Raji (cell line): ENCODE results near the gene FASTKD1.

Experiments
- POLR2A ChIP-seq: IDR thresholded peaks from 2 replicates; pipeline ENCODE4 v1.6.1; 2011; ENCODE audit warnings: low read depth, low read length, control low read depth; ENCODE audit not compliant: insufficient read depth

The FASTKD1 gene

DNA sequence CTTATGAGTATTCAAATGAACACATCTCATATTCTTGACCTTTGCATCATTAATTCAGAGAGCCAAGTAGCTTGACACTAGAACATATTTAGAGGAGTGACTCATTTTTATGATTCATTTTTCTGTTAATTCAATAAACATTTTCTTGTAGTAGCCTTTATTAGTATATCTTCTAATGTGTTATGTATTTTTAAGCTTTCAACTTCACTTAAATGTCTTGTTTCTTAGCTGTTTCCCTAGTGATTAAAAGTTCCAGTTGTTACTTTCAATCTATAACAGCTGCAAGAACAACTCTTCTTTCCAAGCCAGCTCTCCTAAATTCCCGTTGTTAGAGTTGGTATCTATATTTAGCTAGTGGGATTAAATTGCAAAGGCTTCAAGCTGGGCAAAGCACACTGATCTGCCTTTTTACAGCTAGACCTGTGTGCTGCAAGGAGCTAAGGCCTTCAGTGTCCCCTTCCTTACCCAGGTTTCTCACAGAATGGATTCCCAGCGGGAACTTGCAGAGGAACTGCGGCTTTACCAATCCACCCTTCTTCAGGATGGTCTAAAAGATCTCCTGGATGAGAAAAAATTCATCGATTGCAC, 64.3 kb downstream of the FASTKD1 start, which contains the start of gene KLHL41:
KLHL41 (plus strand) TSS at position 405 of the 588 bp plus-strand sequence; CDS start at position 482, 77 bp downstream.
- no peak for TF ChIP-seq POLR2A

DNA sequence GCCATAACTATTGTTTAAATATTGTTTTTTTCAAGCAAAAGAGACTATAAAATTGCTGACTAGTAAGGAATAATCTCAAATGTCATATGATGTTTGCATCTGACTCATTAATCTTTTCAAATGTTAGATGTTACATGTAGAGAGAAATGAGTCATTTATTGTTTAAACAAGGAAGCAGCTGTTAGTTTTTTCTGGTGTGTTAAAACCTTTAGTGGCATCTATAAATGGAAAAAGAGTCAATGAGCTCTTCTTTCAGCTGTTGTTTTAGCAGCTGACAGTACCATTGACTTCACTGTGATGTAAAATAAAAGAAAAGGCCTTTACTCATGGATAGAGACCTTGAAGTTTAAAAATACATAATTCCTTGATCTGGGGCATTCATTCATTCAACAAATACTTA, 66.0 kb downstream of the FASTKD1 start:
- no peak for TF ChIP-seq POLR2A

DNA sequence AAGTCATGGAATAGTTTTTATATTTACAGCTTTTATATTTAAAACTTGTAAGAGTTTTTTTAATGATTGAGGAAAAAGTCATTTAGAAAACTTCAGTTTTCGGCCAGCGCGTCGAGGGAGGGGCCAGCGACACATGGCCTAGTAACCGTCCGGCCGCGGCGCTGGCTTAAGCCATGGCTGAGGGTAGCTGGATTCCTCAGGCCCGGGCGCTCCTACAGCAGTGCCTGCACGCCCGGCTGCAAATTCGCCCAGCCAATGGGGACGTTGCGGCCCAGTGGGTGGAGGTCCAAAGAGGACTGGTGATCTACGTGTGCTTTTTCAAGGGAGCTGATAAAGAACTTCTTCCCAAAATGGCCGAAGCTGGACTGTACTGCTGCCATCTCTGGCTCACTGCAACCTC, 69.0 kb downstream of the FASTKD1 start:
- no peak for TF ChIP-seq POLR2A

DNA sequence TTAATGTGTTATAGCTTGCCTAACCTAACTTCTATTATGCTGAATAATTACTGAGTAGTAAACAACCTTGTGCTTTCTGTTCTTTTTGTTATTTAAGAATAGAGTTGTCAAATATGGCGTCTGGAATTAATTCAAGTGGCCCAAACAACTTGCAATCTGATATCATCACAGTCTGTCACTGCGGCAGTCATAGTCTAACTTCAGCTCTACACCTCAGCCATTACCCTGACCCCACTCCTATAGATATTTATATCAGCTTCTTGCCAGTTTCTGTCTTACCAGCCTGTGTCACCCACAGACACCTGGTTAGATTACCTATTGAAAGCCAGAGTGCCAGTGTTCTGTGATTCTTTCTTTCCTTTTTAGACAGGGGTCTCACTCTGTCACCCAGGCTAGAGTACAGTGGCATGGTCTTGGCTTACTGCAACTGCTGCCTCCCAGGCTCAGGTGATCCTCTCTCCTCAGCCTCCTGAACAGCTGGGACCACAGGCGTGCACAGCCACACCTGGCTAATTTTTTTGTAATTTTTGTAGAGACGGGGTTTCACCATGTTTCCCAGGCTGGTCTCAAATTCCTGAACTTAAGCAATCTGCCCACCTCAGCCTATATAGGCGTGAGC, 78.2 kb downstream of the FASTKD1 start:
- TF ChIP-seq POLR2A = no peak

DNA sequence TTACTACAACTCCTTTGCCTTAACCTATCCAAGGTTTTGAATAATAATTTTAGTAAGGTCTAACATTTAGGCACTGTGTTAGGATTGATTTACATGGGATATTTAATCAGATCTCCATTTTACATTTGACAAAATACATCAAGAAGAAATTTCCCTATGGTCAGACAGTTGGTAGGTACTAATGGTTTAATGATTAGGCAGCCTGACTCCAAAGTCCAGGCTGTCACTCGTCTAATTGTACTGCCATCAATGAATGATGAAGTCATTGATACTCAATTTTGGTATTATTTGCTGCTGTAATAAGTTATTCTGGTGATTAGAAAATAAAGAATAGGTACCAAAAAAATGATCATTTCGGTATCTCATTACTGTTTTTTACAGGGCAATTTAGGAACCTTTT, 80.3 kb downstream of the FASTKD1 start:
- TF ChIP-seq POLR2A = no peak

DNA sequence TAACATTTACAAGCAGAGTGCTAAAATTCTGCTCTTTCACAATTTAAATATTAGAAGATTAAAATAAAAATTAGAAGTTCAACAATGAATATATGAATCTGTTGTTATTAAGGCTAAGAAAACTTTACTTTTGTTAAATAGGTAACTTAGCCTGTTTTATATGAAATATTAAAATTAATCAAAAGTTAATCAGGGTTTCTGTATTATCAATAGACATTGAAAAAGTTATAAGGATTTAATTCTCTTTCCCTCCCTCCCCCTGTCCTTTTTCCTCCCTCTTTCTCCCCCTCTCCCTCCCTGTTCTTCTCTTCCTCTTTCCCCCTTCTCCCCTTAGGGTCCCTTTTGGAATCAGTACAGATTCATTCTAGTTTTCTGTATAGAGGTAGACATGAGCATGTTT, 82.3 kb downstream of the FASTKD1 start:
- no peak for TF ChIP-seq POLR2A

DNA sequence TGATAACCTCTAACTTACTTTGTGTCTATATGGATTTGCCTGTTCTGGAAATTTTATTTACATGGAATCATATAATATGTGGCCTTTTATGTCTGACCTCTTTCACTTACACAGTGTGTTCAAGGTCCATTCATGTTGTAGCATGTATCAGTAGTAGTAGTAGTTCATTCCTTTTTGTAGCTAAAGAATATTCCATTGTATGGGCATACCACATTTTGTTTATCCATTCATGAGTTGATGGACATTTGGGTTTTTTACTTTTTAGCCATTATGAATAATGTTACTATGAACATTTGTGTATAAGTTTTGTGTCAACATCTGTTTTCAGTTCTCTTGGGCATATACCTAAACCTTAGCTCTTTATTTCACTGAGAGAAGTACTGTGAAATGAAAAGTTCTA, 82.8 kb downstream of the FASTKD1 start:
- TF ChIP-seq POLR2A = no peak

DNA sequence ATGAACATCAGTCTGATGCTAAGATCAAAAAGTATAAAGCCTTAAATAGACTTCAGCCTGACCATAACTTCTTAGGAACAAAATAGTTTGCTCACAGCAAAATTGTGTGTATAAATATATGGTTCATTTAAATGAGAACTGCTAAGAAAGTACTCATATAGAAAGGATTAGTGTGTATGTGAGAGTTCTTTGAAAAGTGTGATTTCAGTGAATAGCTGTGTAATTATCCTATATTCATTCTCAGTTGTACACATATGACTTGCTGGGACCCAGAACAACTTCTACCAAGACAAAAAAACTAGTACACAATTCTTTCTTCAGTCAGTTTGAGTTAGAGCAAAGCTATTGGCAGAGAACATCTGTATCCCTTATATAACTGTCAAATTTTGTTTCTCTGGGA, 87.2 kb downstream of the FASTKD1 start:
- TF ChIP-seq POLR2A = no peak

DNA sequence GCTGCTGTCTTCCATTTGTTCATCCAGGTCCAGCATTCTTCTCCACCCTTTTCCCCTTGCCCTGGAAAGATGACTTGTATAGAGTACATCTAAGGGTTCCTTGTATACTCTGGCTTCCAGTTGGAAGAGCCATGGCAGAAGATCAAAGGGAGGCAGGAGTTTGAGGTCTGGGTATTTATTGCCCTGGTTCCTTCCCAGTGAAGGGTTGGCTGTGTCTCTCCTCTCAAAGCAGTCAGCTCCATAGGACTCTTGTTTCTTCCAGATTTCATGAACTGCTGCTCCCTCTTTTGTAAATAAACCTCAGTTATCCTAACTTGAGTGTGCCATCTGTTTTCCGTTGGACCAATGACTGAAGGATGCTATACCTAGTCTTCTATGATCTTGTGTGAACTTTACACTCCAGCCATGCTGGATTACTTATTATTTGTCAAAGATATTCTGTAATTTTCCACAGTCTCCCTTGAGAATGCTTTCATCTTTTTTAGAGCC, 88.0 kb downstream of the FASTKD1 start:
- no peak for TF ChIP-seq POLR2A

DNA sequence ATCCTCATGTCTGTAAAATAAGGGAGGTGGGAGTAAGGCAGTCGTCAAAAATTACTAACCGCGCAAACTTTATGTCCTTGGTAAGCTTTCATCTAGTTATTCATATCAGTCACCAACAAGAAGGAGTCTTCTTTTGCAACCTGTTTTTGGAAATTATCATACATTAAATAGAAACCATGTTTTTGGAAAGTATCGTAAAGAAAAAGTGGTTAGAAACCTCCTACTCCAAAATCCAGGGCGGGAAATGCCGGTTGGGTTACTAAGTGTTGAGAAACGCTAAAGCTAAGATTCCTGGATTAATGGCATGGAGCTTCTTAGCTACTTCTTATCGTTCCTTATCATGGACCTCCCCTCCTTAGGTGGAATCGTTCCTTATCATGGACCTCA, 93.6 kb downstream of the FASTKD1 start:
- TF ChIP-seq POLR2A = no peak
